ENCODE measurements around the gene SLC35E1. TPM values are rescaled to one million over a fixed set of nuclear protein-coding genes. Genes with fewer than 3 reads are reported as not detected.
"Not testable (repeated sequence)": the region's sequence is repeated elsewhere in the genome, so short reads cannot be mapped to it uniquely, and the experiment has no call there.

The SLC35E1 gene
- total RNA-seq, 1 experiment from 2014 or later = 43.5 TPM

- TF ChIP-seq TCF7L2 (IDR thresholded peaks at IDR 0.05; ENCODE audit: low read depth, low read length) = no peak
- TF ChIP-seq REST (IDR thresholded peaks at IDR 0.05; ENCODE audit: insufficient read depth in 1 of 2, low read depth in 2 of 2, low read length in 1 of 2) = no peak
- no peak for TF ChIP-seq CTCF (IDR thresholded peaks at IDR 0.05)
- no peak for TF ChIP-seq SIN3A (IDR thresholded peaks at IDR 0.05; ENCODE audit: borderline replicate concordance, insufficient read depth, low read depth, low read length)
- no peak for TF ChIP-seq POLR2AphosphoS5 (IDR thresholded peaks at IDR 0.05; ENCODE audit: low read depth, low read length)
- CTCF ChIA-PET = no interaction called here
- POLR2A ChIA-PET = no interaction called here
- no peaks in the 10 kb centered on the region for H3K9me3 ChIP-seq (ENCODE audit: control insufficient read depth, insufficient read depth, low read depth, low read length)
- H3K27ac ChIP-seq (ENCODE audit: low read length) = no peak overlapping the region
- H3K4me3 ChIP-seq (ENCODE audit: low read depth in 2 of 2, low read length in 2 of 2) = no peak overlapping the region
- H3K36me3 ChIP-seq (ENCODE audit: control insufficient read depth, insufficient read depth, low read length) = peaks cover 2% of the 10 kb centered on the region; the same call in 1 of the 2 replicates
- H3K27me3 ChIP-seq (ENCODE audit: control insufficient read depth, insufficient read depth, low read length) = no peaks in the 10 kb centered on the region
- intact Hi-C loops (cut with micrococcal nuclease; ENCODE audit: unreplicated experiment) (no loop called here), in situ Hi-C loops (cut with HindIII; ENCODE audit: low pct_unique_long_range_greater_than_20kb, low sequenced_read_pairs) (no loop called here)
- BruUV-seq (replicated peaks) = no TSS peak
- DNase-seq (ENCODE audit: low read depth, low spot score) = no peak
- H3K4me1 ChIP-seq (ENCODE audit: control insufficient read depth, insufficient read depth, low read length) = no peaks in the 10 kb centered on the region
- ATAC-seq = no peak
These were observed 12.4 kb downstream of the SLC35E1 start for GRCh38 chr19:16559780-16560276.

- POLR2A ChIA-PET = no interaction called here
- H3K36me3 ChIP-seq (ENCODE audit: control insufficient read depth, insufficient read depth, low read length) = no peaks in the 10 kb centered on the region; the same call in 1 of the 2 replicates
- no TSS peak for BruUV-seq (replicated peaks)
- H3K4me3 ChIP-seq (ENCODE audit: low read depth in 2 of 2, low read length in 2 of 2) = no peak overlapping the region
- TF ChIP-seq SIN3A (IDR thresholded peaks at IDR 0.05; ENCODE audit: borderline replicate concordance, insufficient read depth, low read depth, low read length) = no peak
- no peak for TF ChIP-seq REST (IDR thresholded peaks at IDR 0.05; ENCODE audit: insufficient read depth in 1 of 2, low read depth in 2 of 2, low read length in 1 of 2)
- no peak for TF ChIP-seq CTCF (IDR thresholded peaks at IDR 0.05)
- no peak for TF ChIP-seq POLR2AphosphoS5 (IDR thresholded peaks at IDR 0.05; ENCODE audit: low read depth, low read length)
- TF ChIP-seq TCF7L2 (IDR thresholded peaks at IDR 0.05; ENCODE audit: low read depth, low read length) = no peak
- DNase-seq (ENCODE audit: low read depth, low spot score) (no peak), ATAC-seq (no peak)
- H3K27me3 ChIP-seq (ENCODE audit: control insufficient read depth, insufficient read depth, low read length) = no peaks in the 10 kb centered on the region
- H3K9me3 ChIP-seq (ENCODE audit: control insufficient read depth, insufficient read depth, low read depth, low read length) = no peaks in the 10 kb centered on the region
- in situ Hi-C loops (cut with HindIII; ENCODE audit: low pct_unique_long_range_greater_than_20kb, low sequenced_read_pairs) (no loop called here), intact Hi-C loops (cut with micrococcal nuclease; ENCODE audit: unreplicated experiment) (no loop called here)
- CTCF ChIA-PET = no interaction called here
- no peaks in the 10 kb centered on the region for H3K4me1 ChIP-seq (ENCODE audit: control insufficient read depth, insufficient read depth, low read length)
- no peak overlapping the region for H3K27ac ChIP-seq (ENCODE audit: low read length)
These were observed 17.4 kb downstream of the SLC35E1 start for GRCh38 chr19:16554776-16555175.

DNA sequence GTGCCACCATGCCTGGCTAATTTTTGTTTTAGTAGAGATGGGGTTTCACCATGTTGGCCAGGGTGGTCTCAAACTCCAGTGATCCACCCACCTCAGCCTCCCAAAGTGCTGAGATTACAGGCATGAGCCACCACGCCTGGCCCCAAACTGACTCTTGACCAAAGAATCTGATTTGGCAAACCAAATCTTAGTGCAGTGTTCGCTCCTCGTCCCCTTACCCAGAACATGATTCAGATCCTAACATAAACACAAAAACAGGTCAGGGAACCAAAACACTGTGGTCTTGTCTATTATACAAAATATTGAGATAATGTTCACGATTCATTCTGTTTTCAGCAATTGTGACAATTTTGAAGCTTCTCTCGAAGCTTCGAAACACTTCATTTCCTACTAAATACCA is 20.3 kb downstream of the SLC35E1 start:
- TSS peak; percentile 72 for BruUV-seq (replicated peaks)
- POLR2A ChIA-PET = interaction anchor here (0.6 kb wide), 1 partner anchor 9 kb away, joined by 7 read pairs; no protein-coding TSS in a partner anchor
- H3K4me1 ChIP-seq (ENCODE audit: control insufficient read depth, insufficient read depth, low read length); H3K36me3 ChIP-seq (ENCODE audit: control insufficient read depth, insufficient read depth, low read length); intact Hi-C loops (cut with micrococcal nuclease; ENCODE audit: unreplicated experiment); H3K4me3 ChIP-seq (ENCODE audit: low read depth in 2 of 2, low read length in 2 of 2); H3K9me3 ChIP-seq (ENCODE audit: control insufficient read depth, insufficient read depth, low read depth, low read length); ATAC-seq; DNase-seq (ENCODE audit: low read depth, low spot score); CTCF ChIA-PET; H3K27ac ChIP-seq (ENCODE audit: low read length); in situ Hi-C loops (cut with HindIII; ENCODE audit: low pct_unique_long_range_greater_than_20kb, low sequenced_read_pairs); H3K27me3 ChIP-seq (ENCODE audit: control insufficient read depth, insufficient read depth, low read length): not testable (repeated sequence)
